WERI-Rb-1 (cell line): ENCODE results near the gene STOML2.

Source experiments
- DNase-seq: peaks from one replicate; pipeline ENCODE4 v3.0.0-alpha.2; 2020
- H3K27ac ChIP-seq: fragments of 250-450 bp; sonication (Bioruptor Pico); 2 replicates; pipeline ENCODE4 v1.5.1; 2020; ENCODE audit warnings: mild to moderate bottlenecking, moderate library complexity
- H3K27me3 ChIP-seq: fragments of 250-450 bp; sonication (Bioruptor Pico); 2 replicates; pipeline ENCODE4 v1.5.1; 2021; ENCODE audit warnings: mild to moderate bottlenecking, low read depth, moderate library complexity; ENCODE audit not compliant: insufficient read depth, severe bottlenecking
- H3K36me3 ChIP-seq: fragments of 250-450 bp; sonication (Bioruptor Pico); 2 replicates; pipeline ENCODE4 v1.5.1; 2020; ENCODE audit warnings: mild to moderate bottlenecking, moderate library complexity
- H3K4me3 ChIP-seq: 2 replicates; pipeline ENCODE4 v1.5.1; 2011; ENCODE audit warnings: low read depth, mild to moderate bottlenecking, control low read depth, low read length
- H3K9me3 ChIP-seq: fragments of 250-450 bp; sonication (Bioruptor Pico); 2 replicates; pipeline ENCODE4 v1.5.1; 2021; ENCODE audit warnings: mild to moderate bottlenecking, moderate library complexity; ENCODE audit not compliant: severe bottlenecking
- TF ChIP-seq, protein P1 (sequence below): IDR thresholded peaks from 2 replicates; pipeline ENCODE4 v1.5.1; 2011; ENCODE audit warnings: low read depth, mild to moderate bottlenecking, control low read depth, inconsistent platforms, low read length

STOML2 gene

DNA sequence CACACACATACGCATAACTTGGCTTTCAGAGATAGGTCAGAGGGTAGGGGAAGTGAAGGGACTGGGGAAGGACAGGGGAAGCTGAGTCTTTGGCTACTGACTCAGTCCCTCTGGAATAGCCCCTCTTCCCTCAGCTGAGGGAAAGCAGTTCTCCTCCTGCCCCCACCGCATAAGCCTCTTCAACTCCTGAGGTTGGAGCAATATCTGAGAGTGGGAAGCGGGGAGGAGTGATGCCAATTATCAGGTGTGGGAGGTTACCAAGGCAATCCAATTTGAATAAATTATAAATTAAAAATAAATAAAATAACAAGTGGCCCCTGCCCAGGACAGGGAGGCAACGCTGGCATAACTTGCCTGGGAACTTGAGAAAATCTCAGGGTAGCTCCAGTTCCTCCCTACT lies 1.7 kb upstream of the STOML2 start:
- no peaks in the 10 kb centered on the region for H3K9me3 ChIP-seq
- DNase-seq = no peak
- H3K4me3 ChIP-seq = no peak overlapping the region
- H3K36me3 ChIP-seq = peaks cover 26% of the 10 kb centered on the region
- TF ChIP-seq, protein P1, sequence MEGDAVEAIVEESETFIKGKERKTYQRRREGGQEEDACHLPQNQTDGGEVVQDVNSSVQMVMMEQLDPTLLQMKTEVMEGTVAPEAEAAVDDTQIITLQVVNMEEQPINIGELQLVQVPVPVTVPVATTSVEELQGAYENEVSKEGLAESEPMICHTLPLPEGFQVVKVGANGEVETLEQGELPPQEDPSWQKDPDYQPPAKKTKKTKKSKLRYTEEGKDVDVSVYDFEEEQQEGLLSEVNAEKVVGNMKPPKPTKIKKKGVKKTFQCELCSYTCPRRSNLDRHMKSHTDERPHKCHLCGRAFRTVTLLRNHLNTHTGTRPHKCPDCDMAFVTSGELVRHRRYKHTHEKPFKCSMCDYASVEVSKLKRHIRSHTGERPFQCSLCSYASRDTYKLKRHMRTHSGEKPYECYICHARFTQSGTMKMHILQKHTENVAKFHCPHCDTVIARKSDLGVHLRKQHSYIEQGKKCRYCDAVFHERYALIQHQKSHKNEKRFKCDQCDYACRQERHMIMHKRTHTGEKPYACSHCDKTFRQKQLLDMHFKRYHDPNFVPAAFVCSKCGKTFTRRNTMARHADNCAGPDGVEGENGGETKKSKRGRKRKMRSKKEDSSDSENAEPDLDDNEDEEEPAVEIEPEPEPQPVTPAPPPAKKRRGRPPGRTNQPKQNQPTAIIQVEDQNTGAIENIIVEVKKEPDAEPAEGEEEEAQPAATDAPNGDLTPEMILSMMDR = no peak
- no peaks in the 10 kb centered on the region for H3K27me3 ChIP-seq
- H3K27ac ChIP-seq = no peak overlapping the region

DNA sequence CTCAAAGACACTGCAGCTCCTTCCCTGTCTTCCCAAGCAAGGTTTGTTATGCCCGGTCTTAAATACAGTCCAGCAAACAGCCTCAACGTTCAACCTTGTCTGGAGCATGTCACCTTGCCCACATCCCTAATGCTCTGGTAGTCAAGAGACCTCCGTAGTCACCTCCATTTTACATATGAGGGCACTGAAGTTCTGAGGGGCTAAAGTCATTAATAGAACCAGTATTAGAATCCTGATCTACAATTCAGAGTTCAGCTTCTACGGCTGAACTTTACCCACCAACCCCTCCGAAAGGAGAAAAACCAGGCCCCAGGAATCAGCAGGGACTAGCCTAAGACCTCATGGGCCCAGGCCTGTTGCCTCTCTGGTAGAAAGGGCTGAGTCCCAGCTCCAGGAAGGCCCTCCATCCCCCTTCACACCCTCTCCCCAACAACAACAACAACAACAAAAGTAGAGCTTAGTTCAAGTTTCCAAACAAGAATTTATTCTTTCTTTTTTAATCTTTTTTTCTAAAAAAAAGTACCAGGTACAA lies 795 bp upstream of the STOML2 start:
- TF ChIP-seq, protein P1 = no peak
- DNase-seq = no peak
- peak overlapping the region; percentile 83 for H3K27ac ChIP-seq
- no peaks in the 10 kb centered on the region for H3K9me3 ChIP-seq
- no peaks in the 10 kb centered on the region for H3K27me3 ChIP-seq
- peaks cover 26% of the 10 kb centered on the region for H3K36me3 ChIP-seq
- H3K4me3 ChIP-seq = peak overlapping the region; percentile 90

DNA sequence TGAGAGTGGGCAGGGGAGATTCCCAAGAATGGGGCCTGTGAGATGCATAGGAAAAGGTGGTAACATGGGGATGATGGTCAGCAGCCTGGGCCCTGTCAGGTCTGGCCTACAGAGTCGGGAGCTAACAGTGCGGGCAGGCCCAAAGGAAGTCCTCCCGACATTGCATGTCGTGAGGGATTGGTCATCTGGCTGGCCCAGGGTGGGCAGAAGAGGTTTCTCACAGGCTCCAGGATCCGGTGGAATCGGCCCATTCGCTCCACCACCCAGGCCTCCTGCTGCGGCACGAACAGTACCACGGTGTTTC lies 514 bp downstream of the STOML2 start:
- peak overlapping the region; percentile 83 for H3K27ac ChIP-seq
- TF ChIP-seq, protein P1 = no peak
- H3K36me3 ChIP-seq = peaks cover 26% of the 10 kb centered on the region
- DNase-seq = no peak
- H3K9me3 ChIP-seq = no peaks in the 10 kb centered on the region
- H3K27me3 ChIP-seq = no peaks in the 10 kb centered on the region
- peak overlapping the region; percentile 90 for H3K4me3 ChIP-seq

DNA sequence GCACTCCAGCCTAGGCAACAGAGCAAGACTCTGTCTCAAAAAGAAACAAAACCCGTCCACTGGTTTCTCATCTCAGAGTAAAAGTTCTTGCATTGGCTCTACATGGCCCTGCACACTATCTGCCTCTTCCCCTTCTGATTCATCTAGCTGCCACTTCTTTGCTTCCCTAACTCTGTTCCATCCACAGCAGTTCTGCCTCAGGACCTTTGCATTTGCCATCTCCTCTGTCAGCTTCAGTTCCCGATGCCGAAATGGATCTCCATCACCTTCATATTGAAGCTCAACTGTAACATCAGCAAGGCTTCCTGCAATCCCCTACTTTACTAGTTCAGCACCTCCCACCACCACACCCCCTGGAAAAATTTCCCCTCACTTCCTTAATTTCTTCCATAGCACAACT lies 5.4 kb downstream of the STOML2 start:
- TF ChIP-seq, protein P1 = no peak
- H3K9me3 ChIP-seq = no peaks in the 10 kb centered on the region
- no peak overlapping the region for H3K4me3 ChIP-seq
- DNase-seq = no peak
- no peaks in the 10 kb centered on the region for H3K27me3 ChIP-seq
- no peak overlapping the region for H3K27ac ChIP-seq
- H3K36me3 ChIP-seq = peaks cover 30% of the 10 kb centered on the region

DNA sequence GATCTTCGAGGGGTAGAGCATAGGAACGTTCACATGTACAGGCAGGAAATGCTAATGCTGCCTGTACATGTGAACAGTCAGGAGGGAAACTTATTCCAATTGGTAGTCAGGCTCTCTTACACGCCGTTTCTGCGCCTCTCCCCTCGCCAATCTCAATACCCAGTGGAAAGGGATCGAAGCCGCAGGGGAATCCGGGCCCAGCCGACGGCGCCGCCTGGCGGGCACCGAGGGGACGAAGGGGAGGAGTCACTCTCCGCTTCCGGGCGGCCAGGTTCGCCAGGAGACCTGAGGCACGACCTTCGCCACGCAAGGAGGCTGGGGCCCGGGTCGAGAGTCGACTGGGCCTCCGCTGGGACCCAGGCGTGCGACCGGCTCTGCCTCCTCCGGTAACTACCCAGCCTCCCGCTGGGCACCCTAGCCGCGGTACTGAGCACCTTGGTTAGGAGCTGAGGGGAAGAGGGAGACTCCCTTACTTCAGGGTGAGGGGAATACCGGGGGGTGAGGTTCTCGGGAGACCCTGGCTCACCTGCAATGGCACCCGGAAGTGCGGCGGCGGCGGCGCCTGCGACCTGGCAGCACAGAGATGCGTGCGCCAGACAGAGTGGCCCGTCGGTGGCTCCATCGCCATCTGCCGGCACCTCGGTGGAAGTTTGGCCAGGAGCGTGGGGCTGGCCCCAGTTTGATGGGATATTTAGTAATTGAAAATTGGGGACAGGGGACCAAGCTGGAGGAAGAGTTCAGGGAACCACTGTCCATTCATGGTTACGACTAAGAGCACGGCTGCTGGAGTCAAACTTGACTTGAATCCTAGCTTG lies 6.7 kb downstream of the STOML2 start, which contains the start of gene PIGO:
Gene PIGO (minus strand): TSS at position 557 of the 815 bp plus-strand sequence. CDS start 1,026 bp downstream, outside the sequence.
- H3K9me3 ChIP-seq = no peaks in the 10 kb centered on the region
- H3K27ac ChIP-seq = peak within 1 kb of the TSS; percentile 97
- TF ChIP-seq, protein P1 = peak; percentile 94
- peaks cover 30% of the 10 kb centered on the region for H3K36me3 ChIP-seq
- H3K27me3 ChIP-seq = no peaks in the 10 kb centered on the region
- H3K4me3 ChIP-seq = peak within 1 kb of the TSS; percentile 67
- peak; percentile 92 for DNase-seq
